ENCODE measurements around the gene SEMA3E. TPM values are rescaled to one million over a fixed set of nuclear protein-coding genes. Genes with fewer than 3 reads are reported as not detected.
A peak's percentile ranks its signal among the peaks of the same experiment; 100 is the strongest.

SEMA3E gene
- total and polyA plus RNA-seq, 8 donors = 0.23 to 2.0 (median 0.97) TPM

DNA sequence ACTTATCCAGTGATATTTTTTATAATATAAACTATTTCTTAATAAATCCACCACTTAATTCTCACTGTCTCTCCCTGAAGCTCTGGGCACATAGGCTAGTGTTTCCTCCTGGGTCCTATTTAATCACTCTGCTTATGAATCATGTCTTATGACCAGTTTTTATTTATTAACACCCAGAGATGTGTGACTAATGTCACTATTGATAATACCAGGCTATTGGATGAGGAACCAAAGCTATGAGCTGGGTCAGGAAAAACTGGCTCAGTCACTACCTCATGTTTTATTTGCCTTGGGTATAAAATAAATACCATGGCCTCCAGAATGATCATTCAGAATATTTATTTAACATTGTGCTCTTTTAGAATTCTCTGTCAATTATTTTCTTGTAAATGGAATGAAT lies 5.2 kb downstream of the SEMA3E start:
- intact Hi-C loops (cut with DNase I) = no loop called here
- H3K36me3 ChIP-seq = no peaks in the 10 kb centered on the region
- FAIRE-seq (no peak), DNase-seq (no peak), ATAC-seq (peak in 3 of 4 donors; percentile 67 to 75 (median 68))
- H3K4me1 ChIP-seq = peaks cover 0 to 7% (median 0%) of the 10 kb centered on the region in 3 donors
- H3K4me3 ChIP-seq = no peak overlapping the region
- TF ChIP-seq, protein P1, sequence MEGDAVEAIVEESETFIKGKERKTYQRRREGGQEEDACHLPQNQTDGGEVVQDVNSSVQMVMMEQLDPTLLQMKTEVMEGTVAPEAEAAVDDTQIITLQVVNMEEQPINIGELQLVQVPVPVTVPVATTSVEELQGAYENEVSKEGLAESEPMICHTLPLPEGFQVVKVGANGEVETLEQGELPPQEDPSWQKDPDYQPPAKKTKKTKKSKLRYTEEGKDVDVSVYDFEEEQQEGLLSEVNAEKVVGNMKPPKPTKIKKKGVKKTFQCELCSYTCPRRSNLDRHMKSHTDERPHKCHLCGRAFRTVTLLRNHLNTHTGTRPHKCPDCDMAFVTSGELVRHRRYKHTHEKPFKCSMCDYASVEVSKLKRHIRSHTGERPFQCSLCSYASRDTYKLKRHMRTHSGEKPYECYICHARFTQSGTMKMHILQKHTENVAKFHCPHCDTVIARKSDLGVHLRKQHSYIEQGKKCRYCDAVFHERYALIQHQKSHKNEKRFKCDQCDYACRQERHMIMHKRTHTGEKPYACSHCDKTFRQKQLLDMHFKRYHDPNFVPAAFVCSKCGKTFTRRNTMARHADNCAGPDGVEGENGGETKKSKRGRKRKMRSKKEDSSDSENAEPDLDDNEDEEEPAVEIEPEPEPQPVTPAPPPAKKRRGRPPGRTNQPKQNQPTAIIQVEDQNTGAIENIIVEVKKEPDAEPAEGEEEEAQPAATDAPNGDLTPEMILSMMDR (IDR thresholded peaks at IDR 0.05) = no peak
- H3K27me3 ChIP-seq = peaks cover 0 to 17% (median 0%) of the 10 kb centered on the region in 4 donors
- H3K27ac ChIP-seq = no peak overlapping the region
- H3K9me3 ChIP-seq = no peaks in the 10 kb centered on the region

DNA sequence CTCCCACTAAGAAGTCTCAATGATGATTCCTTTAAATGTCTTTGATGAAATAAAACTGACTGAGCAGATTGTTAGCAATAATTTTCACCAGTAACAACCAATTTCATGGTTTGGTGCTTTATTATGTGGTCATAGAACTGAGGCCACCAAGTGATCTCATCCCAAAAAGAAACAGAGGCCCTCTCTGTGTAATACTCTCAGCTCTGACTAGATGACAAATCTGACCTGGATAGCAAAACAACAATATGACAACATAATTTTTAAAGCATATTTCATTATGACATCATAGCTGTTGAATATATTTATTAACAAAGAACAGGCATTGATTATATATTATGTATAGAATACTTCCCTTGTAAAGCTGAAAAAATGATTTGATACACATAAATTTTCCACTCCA lies 5.9 kb downstream of the SEMA3E start:
- intact Hi-C loops (cut with DNase I) = no loop called here
- Histone ChIP-seq H3K27me3 (peaks cover 0 to 15% (median 0%) of the 10 kb centered on the region in 4 donors), H3K36me3 (no peaks in the 10 kb centered on the region), H3K27ac (no peak overlapping the region), H3K4me3 (no peak overlapping the region), H3K9me3 (no peaks in the 10 kb centered on the region), H3K4me1 (peaks cover 0 to under 1% (median 0%) of the 10 kb centered on the region in 3 donors)
- no peak for DNase-seq
- no peak for ATAC-seq
- TF ChIP-seq, protein P1 (IDR thresholded peaks at IDR 0.05) = no peak
- FAIRE-seq = no peak

DNA sequence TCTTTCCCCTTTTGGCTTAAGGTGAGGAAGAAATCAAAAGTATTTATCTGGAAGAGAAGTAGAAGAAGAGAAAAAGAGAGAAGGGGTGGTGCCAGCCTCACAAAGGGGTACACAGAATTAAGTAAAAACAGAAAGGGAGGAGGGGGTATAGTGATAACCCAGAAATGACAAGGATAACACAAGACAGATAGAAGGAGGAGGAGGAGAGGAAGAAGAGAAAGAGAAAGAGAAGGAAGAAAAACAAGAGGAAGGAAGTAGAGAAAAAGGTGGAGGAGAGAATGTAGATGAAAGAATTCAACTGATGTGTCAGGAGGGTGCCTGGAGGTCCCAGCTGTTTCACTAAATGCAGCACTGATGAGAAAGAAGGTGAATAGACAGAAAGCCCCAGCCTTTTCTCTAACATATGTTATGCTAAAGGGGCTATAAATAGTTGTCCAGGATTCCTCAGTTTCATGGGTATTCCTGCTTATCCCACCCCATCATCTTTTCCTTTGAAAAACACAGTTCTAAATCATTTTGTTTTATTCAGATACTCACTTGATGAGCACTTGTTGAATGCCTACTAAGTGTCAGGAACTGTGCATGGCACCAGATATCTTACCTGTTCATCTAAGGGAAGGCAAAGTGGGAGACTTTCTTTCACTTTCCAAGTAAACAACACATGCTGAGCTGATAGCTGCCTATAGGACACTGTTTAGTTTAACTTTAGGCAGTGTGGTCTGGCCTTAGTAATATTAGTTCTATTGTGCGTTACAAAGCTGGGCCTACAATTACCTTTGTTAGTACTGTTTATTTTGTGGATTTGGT lies 8.0 kb downstream of the SEMA3E start:
- no peak for FAIRE-seq
- Histone ChIP-seq H3K4me3 (no peak overlapping the region), H3K9me3 (no peaks in the 10 kb centered on the region), H3K36me3 (no peaks in the 10 kb centered on the region), H3K4me1 (no peaks in the 10 kb centered on the region), H3K27me3 (no peaks in the 10 kb centered on the region), H3K27ac (no peak overlapping the region)
- no peak for DNase-seq
- 75 to 80% methylated on average over 1 of the region's 1 CpG for WGBS, 2 donors
- TF ChIP-seq, protein P1 (IDR thresholded peaks at IDR 0.05) = no peak
- no peak for ATAC-seq
- intact Hi-C loops (cut with DNase I) = no loop called here

DNA sequence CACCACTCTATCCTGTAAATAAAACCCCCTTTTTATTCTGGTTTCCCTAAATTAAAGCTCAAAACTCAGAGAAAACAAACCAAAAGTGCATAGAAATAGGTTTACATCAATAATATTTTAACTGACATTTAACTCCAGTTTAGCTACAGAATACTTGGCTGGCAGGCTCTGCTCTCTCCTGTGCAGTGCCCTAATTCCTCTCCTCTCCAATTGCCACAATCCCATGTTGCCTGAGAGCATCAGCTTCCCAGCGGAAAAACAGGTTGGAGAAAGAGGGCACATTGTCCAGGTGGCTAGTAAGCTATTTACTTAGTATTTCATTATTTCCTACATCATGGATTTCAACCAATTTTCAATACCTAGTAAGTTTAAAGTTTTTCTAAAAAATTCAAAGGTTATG lies 8.7 kb downstream of the SEMA3E start:
- no peak for ATAC-seq
- intact Hi-C loops (cut with DNase I) = no loop called here

DNA sequence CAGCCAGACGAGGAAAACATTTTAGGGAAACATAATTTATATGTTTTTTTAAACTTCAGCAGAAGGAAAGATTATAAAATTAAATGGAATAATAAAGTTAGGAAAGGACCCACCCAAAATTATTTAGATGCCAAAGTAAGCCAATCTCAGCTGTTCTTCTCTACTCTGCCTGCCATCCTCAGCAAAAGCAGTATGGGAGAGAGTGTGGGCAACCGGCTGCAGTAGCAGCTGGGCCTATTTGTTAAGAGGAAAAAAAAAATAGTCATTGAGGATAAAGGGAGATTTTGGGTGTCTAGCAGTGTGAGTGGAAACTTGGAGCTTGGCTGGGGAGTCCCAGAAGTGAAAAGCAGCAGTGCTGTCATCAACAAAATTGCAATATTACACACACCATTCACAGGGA lies 15.4 kb downstream of the SEMA3E start:
- H3K36me3 ChIP-seq = no peaks in the 10 kb centered on the region
- TF ChIP-seq, protein P1 (IDR thresholded peaks at IDR 0.05) = no peak
- FAIRE-seq = no peak
- DNase-seq = no peak
- no peaks in the 10 kb centered on the region for H3K9me3 ChIP-seq
- no peaks in the 10 kb centered on the region for H3K4me1 ChIP-seq
- intact Hi-C loops (cut with DNase I) = no loop called here
- H3K27ac ChIP-seq = no peak overlapping the region
- no peak for ATAC-seq
- H3K27me3 ChIP-seq = no peaks in the 10 kb centered on the region
- no peak overlapping the region for H3K4me3 ChIP-seq
- WGBS, 2 donors = 69 to 72% methylated on average over 2 of the region's 2 CpGs

More for the DNA sequence above, 8.7 kb downstream of the SEMA3E start:
- DNase-seq (no peak), FAIRE-seq (no peak)
- Histone ChIP-seq H3K27ac (no peak overlapping the region), H3K27me3 (no peaks in the 10 kb centered on the region), H3K9me3 (no peaks in the 10 kb centered on the region), H3K4me3 (no peak overlapping the region), H3K36me3 (no peaks in the 10 kb centered on the region), H3K4me1 (no peaks in the 10 kb centered on the region)
- TF ChIP-seq, protein P1 (IDR thresholded peaks at IDR 0.05) = no peak
- 64 to 87% methylated on average over 1 of the region's 1 CpG for WGBS, 2 donors
